GM23248 (cell line): ENCODE measurements around the gene JADE2. TPM values are rescaled to one million over a fixed set of nuclear protein-coding genes. Genes with fewer than 3 reads are reported as not detected.
"Not testable (repeated sequence)": the region's sequence is repeated elsewhere in the genome, so short reads cannot be mapped to it uniquely, and the experiment has no call there.

Experiments
- DNase-seq: peaks from one replicate; pipeline ENCODE4 v3.0.0-alpha.2; 2015
- H2AFZ ChIP-seq: fragments of 200-600 bp; sonication (generic); 2 replicates; pipeline ENCODE4 v1.6.1; 2016; ENCODE audit warnings: antibody characterized with exemption
- H3F3A ChIP-seq: fragments of 200-600 bp; sonication (generic); 2 replicates; pipeline ENCODE4 v1.6.1; 2016; ENCODE audit warnings: mild to moderate bottlenecking, antibody characterized with exemption, mixed run types; ENCODE audit not compliant: insufficient read depth
- H3K27ac ChIP-seq: fragments of 200-600 bp; sonication (generic); 2 replicates; pipeline ENCODE4 v1.5.1; 2016; ENCODE audit warnings: mild to moderate bottlenecking
- H3K27me3 ChIP-seq: fragments of 200-600 bp; sonication (generic); replicated peaks from 2 replicates; pipeline ENCODE4 v1.6.1; 2016; ENCODE audit warnings: mild to moderate bottlenecking; ENCODE audit not compliant: insufficient read depth
- H3K36me3 ChIP-seq: fragments of 200-600 bp; sonication (generic); 2 replicates; pipeline ENCODE4 v1.6.1; 2016; ENCODE audit warnings: low read depth, mild to moderate bottlenecking
- H3K4me1 ChIP-seq: fragments of 200-600 bp; sonication (generic); 2 replicates; pipeline ENCODE4 v1.6.1; 2016; ENCODE audit warnings: mild to moderate bottlenecking; ENCODE audit not compliant: insufficient read depth
- H3K4me2 ChIP-seq: fragments of 200-600 bp; sonication (generic); one replicate; pipeline ENCODE4 v1.6.1; 2016; ENCODE audit warnings: mild to moderate bottlenecking; ENCODE audit not compliant: unreplicated experiment
- H3K4me3 ChIP-seq: fragments of 200-600 bp; sonication (generic); 2 replicates; pipeline ENCODE4 v1.5.1; 2016; ENCODE audit warnings: mild to moderate bottlenecking
- H3K79me2 ChIP-seq: fragments of 200-600 bp; sonication (generic); 2 replicates; pipeline ENCODE4 v1.6.1; 2016; ENCODE audit warnings: mild to moderate bottlenecking; ENCODE audit not compliant: insufficient read depth
- H3K9ac ChIP-seq: fragments of 200-600 bp; sonication (generic); 2 replicates; pipeline ENCODE4 v1.6.1; 2016; ENCODE audit warnings: mild to moderate bottlenecking
- H3K9me2 ChIP-seq: fragments of 200-600 bp; sonication (generic); 2 replicates; pipeline ENCODE4 v1.6.1; 2016; ENCODE audit warnings: mixed run types, mild to moderate bottlenecking, moderate library complexity; ENCODE audit not compliant: insufficient read depth
- H3K9me3 ChIP-seq: fragments of 200-600 bp; sonication (generic); one replicate; pipeline ENCODE4 v1.6.1; 2017; ENCODE audit warnings: low read depth
- H4K20me1 ChIP-seq: fragments of 200-600 bp; sonication (generic); 2 replicates; pipeline ENCODE4 v1.6.0; 2016; ENCODE audit not compliant: insufficient read depth
- EZH2 ChIP-seq: fragments of 200-600 bp; sonication (generic); IDR thresholded peaks from 2 replicates; pipeline ENCODE4 v1.6.1; 2018; ENCODE audit warnings: antibody characterized with exemption, mild to moderate bottlenecking; ENCODE audit not compliant: insufficient read depth, poor library complexity, severe bottlenecking
- EZH2phosphoT487 ChIP-seq: fragments of 200-600 bp; sonication (generic); IDR thresholded peaks from 2 replicates; pipeline ENCODE4 v1.6.1; 2018; ENCODE audit warnings: antibody characterized with exemption, moderate library complexity, mild to moderate bottlenecking, low read depth; ENCODE audit not compliant: insufficient read depth
- WGBS, 2 experiments: methylation state at CpG; one replicate each; pipeline ENCODE4 v1.1.6; 2015 to 2017; ENCODE audit warnings: low lambda C conversion rate in 2 of 2, low coverage in 1 of 2; ENCODE audit errors: missing lambda C conversion rate in 2 of 2; 5-methylcytosine and 5-hydroxymethylcytosine counted together
- in situ Hi-C: fragments of 300-500 bp; cut with MboI; formaldehyde crosslinking; loops from 2 replicates; pipeline ENCODE4 v1.15.0; 2020
- polyA plus RNA-seq: library from polyadenylated mRNA; unstranded; fragments of >200 nt; fragmentation: Nextera tagmentation; extraction: Ambion mirVana; gene quantifications from 2 replicates; pipeline ENCODE4 v1.2.1, GENCODE V29; 2016
- total RNA-seq: library from RNA; depleted of rRNA; stranded (reverse); fragments of >200 nt; shearing (Covaris generic); gene quantifications from 2 replicates; pipeline ENCODE4 v1.2.3, GENCODE V29; 2014

The JADE2 gene
- total and polyA plus RNA-seq, 2 experiments from 2014 or later = 7.1 to 18.0 TPM

DNA sequence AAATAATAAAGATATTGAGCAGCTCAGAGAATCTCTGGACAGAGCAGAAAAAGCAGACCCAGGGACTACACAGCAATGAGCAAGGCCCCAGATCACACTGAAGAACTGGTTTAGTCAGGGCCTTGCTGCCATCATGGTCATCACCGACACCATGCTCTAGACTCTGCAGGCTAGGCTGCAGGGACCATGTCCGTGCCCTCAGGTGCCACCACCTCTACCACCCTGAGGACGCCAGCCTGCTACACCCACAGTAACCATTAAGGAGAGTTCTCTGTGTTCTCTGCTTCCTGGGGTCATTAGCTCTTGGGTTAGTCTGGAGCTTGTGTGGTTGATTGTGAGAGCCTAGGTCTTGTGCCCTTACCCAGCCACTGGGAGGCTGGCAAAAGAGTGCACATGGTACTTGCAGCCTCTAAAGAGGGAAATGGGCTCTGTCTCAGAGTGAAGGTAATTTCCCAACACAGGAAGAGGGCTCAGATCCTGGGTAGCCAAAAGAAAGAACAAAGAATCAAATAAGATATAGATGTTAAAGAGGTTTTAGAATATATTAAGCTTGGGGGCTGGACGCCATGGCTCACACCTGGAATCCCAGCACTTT, 31.9 kb upstream of the JADE2 start:
- Histone ChIP-seq H3K4me1 (no peaks in the 10 kb centered on the region), H3K27ac (no peak overlapping the region), H3K36me3 (no peaks in the 10 kb centered on the region), H3K27me3 (no peaks in the 10 kb centered on the region), H3F3A (no peaks in the 10 kb centered on the region), H3K4me3 (no peak overlapping the region), H2AFZ (no peak overlapping the region), H3K9ac (no peak overlapping the region), H3K9me2 (no peaks in the 10 kb centered on the region), H4K20me1 (no peaks in the 10 kb centered on the region), H3K79me2 (no peaks in the 10 kb centered on the region), H3K9me3 (no peaks in the 10 kb centered on the region), H3K4me2 (no peak overlapping the region)
- TF ChIP-seq EZH2phosphoT487 (no peak), EZH2 (no peak)
- no peak for DNase-seq
- in situ Hi-C loops = no loop called here
- WGBS, 2 experiments = 96 to 98% methylated on average over 4 of the region's 4 CpGs

DNA sequence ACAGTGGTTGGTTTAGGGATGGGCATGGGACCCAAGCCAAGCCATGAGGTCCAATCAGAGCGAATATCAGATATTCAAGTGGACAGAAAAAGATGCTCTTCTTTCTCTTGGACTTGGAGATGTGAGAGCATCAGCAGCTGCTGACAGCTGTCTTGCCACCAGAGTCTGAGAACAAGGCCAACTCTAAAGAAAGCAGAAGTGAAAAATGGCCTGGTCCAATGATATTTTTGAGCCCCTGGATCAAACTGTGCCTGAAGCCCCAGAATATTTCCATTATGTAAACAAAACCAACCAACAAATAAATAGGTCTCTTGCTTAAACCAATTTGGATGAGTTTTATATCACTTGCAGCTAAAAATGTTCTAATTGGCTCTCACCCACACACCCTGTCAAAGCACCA, 30.7 kb upstream of the JADE2 start:
- DNase-seq = no peak
- no peaks in the 10 kb centered on the region for H3K79me2 ChIP-seq
- in situ Hi-C loops = no loop called here
- no peaks in the 10 kb centered on the region for H3K9me3 ChIP-seq
- H3K36me3 ChIP-seq = no peaks in the 10 kb centered on the region
- H3K4me1 ChIP-seq = no peaks in the 10 kb centered on the region
- H2AFZ ChIP-seq = no peak overlapping the region
- 38 to 47% methylated on average over 1 of the region's 1 CpG for WGBS, 2 experiments
- TF ChIP-seq EZH2 (no peak), EZH2phosphoT487 (no peak)
- no peaks in the 10 kb centered on the region for H3F3A ChIP-seq
- H3K9ac ChIP-seq = no peak overlapping the region
- no peak overlapping the region for H3K27ac ChIP-seq
- no peak overlapping the region for H3K4me3 ChIP-seq
- H3K4me2 ChIP-seq = no peak overlapping the region
- H3K9me2 ChIP-seq = no peaks in the 10 kb centered on the region
- H4K20me1 ChIP-seq = no peaks in the 10 kb centered on the region
- H3K27me3 ChIP-seq = no peaks in the 10 kb centered on the region

DNA sequence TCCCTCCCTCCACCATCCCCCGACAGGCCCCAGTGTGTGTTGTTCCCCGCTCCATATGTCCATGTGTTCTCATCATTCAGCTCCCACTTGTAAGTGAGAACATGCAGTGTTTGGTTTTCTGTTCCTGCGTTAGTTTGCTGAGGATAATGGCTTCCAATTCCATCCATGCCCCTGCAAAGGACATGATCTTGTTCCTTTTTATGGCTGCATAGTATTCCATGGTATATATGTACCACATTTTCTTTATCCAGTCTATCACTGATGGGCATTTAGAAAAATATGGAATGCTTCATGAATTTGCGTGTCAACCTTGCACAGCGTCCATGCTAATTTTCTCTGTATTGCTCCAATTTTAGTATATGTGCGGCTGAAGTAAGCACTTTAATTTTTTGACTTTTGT, 25.6 kb upstream of the JADE2 start:
- Histone ChIP-seq H3K4me1 (peaks cover 21% of the 10 kb centered on the region), H3F3A (peaks cover 22% of the 10 kb centered on the region)
- H3K9me3 ChIP-seq, H3K27me3 ChIP-seq, H3K79me2 ChIP-seq, H3K27ac ChIP-seq, H3K36me3 ChIP-seq, H3K4me2 ChIP-seq, in situ Hi-C loops, H3K9ac ChIP-seq, H2AFZ ChIP-seq, H3K9me2 ChIP-seq, DNase-seq, H4K20me1 ChIP-seq, H3K4me3 ChIP-seq: not testable (repeated sequence)
- WGBS, 2 experiments = 73 to 79% methylated on average over 6 of the region's 6 CpGs

DNA sequence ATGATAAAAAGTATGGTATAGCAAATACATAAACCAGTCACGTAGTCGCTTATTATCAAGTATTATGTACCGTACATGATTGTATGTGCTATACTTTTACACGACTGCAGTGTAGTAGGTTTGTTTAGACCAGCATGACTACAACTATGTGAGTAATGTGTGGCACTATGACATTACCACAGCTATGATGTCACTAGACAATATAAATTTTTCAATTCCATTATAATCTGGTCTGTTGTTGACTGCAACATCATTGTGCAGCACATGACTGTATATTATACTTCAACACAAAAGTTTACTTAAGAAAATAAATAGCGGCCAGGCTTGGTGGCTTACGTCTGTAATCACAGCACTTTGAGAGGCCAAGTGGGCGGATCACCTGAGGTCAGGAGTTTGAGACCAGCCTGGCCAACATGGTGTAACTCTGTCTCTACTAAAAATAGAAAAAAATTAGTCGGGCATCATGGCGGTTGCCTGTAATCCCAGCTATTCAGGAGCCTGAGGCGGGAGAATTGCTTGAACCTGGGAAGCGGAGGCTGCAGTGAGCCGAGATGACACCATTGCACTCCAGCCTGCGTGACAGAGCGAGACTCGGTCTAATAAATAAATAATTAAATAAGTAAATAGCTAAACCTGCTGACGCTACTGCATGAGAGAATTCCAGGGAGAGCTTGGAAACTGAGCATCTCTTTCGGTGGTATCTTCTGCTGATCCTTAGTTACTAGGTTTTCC, 24.6 kb upstream of the JADE2 start:
- DNase-seq = no peak
- no peak overlapping the region for H2AFZ ChIP-seq
- no peaks in the 10 kb centered on the region for H3K27me3 ChIP-seq
- H3K9me3 ChIP-seq = no peaks in the 10 kb centered on the region
- no peak overlapping the region for H3K4me2 ChIP-seq
- H3F3A ChIP-seq = peaks cover 25% of the 10 kb centered on the region
- no peak overlapping the region for H3K4me3 ChIP-seq
- H3K9me2 ChIP-seq = no peaks in the 10 kb centered on the region
- H4K20me1 ChIP-seq = no peaks in the 10 kb centered on the region
- H3K27ac ChIP-seq = no peak overlapping the region
- H3K79me2 ChIP-seq = no peaks in the 10 kb centered on the region
- H3K36me3 ChIP-seq = no peaks in the 10 kb centered on the region
- peaks cover 21% of the 10 kb centered on the region for H3K4me1 ChIP-seq
- no peak for TF ChIP-seq EZH2phosphoT487
- TF ChIP-seq EZH2 = no peak
- WGBS, 2 experiments = 96 to 97% methylated on average over 17 of the region's 17 CpGs
- H3K9ac ChIP-seq = no peak overlapping the region
- in situ Hi-C loops = no loop called here

DNA sequence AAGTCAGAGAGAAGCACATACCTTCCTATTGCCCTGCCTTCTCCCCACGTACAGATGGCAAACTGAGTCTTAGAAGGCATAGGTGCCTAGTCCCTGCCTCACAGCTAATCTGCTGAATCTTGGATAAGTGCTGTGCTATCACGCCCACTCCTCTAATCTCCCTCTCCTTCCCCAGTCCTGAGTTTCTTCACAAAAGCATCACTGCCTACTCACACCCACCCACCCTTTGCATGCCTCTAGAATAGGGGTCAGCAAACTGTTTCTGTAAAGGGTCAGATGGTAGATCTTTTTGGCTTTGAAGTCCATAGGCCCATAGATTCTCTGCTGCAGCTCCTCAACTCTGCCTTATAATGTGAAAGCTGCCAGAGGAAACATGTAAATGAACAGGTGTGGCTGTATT, 23.2 kb upstream of the JADE2 start:
- no peak overlapping the region for H3K4me2 ChIP-seq
- H3K36me3 ChIP-seq = no peaks in the 10 kb centered on the region
- 92 to 100% methylated on average over 2 of the region's 2 CpGs for WGBS, 2 experiments
- H3K9me2 ChIP-seq = no peaks in the 10 kb centered on the region
- peaks cover 25% of the 10 kb centered on the region for H3F3A ChIP-seq
- no peak overlapping the region for H3K27ac ChIP-seq
- H3K27me3 ChIP-seq = no peaks in the 10 kb centered on the region
- no peak overlapping the region for H3K9ac ChIP-seq
- H3K4me1 ChIP-seq = peaks cover 21% of the 10 kb centered on the region
- TF ChIP-seq EZH2phosphoT487 (no peak), EZH2 (no peak)
- no peaks in the 10 kb centered on the region for H3K79me2 ChIP-seq
- H4K20me1 ChIP-seq = no peaks in the 10 kb centered on the region
- H3K4me3 ChIP-seq = no peak overlapping the region
- in situ Hi-C loops = no loop called here
- no peak for DNase-seq
- no peaks in the 10 kb centered on the region for H3K9me3 ChIP-seq
- no peak overlapping the region for H2AFZ ChIP-seq
